Neural cell (in vitro differentiated cells): ENCODE data around the gene HLA-C.
"Not testable (repeated sequence)": the region's sequence is repeated elsewhere in the genome, so short reads cannot be mapped to it uniquely, and the experiment has no call there.

ENCODE experiments used
- CTCF ChIP-seq: fragments of 450-650 bp; IDR thresholded peaks from 2 replicates; pipeline ENCODE4 v1.5.1; 2014; ENCODE audit warnings: antibody characterized with exemption, mild to moderate bottlenecking, moderate library complexity; ENCODE audit not compliant: poor library complexity, severe bottlenecking
- EP300 ChIP-seq: fragments of 450-650 bp; conservative IDR thresholded peaks from 2 replicates; pipeline ENCODE4 v1.6.1; 2014; ENCODE audit warnings: antibody characterized with exemption, mild to moderate bottlenecking, moderate library complexity; ENCODE audit not compliant: poor library complexity, severe bottlenecking
- EZH2 ChIP-seq: fragments of 200-600, 300-800 bp; shearing (Covaris generic), sonication (generic); IDR thresholded peaks from 2 replicates; pipeline ENCODE4 v1.6.1; 2014; ENCODE audit warnings: antibody characterized with exemption, low read length, borderline replicate concordance, mild to moderate bottlenecking; ENCODE audit not compliant: insufficient read depth, poor library complexity, severe bottlenecking
- TAF1 ChIP-seq: IDR thresholded peaks from 2 replicates; pipeline ENCODE4 v1.6.1; 2012; ENCODE audit warnings: low read depth

DNA sequence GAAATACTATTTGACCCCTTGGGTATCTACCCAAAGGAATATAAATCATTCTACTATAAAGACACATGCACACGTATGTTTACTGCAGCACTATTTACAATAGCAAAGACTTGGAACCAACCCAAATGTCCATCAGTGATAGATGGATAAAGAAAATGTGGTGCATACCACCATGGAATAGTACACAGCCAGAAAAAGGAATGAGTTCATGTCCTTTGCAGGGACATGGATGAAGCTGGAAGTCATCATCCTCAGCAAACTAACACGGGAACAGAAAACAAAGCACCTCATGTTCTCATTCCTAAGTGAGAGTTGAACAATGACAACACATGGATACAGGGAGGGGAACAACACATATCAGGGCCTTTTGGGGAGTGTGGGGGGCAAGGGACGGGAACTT is 7.8 kb upstream of the HLA-C start:
- not testable (repeated sequence) for TF ChIP-seq CTCF, EZH2, TAF1, EP300
